K562 (cell line): Measurements from ENCODE around the gene AKT1. TPM values are rescaled to one million over a fixed set of nuclear protein-coding genes. Genes with fewer than 3 reads are reported as not detected.

Experiments used
- ATAC-seq: fragments of 200-7000 bp; cut with Tn5 transposase; 3 replicates; pipeline ENCODE4 v1.9.1; 2020; ENCODE audit warnings: moderate library complexity
- BruUV-seq: library from RNA; stranded (reverse); fragments of 400-500 nt; replicated peaks from 2 replicates; lab custom pipeline; 2021; lab: Mats Ljungman, UMichigan
- CTCF ChIA-PET: fragments of 300-600 bp; formaldehyde crosslinking; extraction: SDS; loops from one replicate; lab custom pipeline; 2021; ENCODE audit warnings: low intra/inter-chr PET ratio; lab: Yijun Ruan, JAX
- POLR2A ChIA-PET: fragments of 300-600, 350-650 bp; sonication (Branson Sonifier 250); formaldehyde crosslinking; extraction: SDS; loops from one replicate; lab custom pipeline; 2021; ENCODE audit warnings: antibody characterized with exemption, inconsistent platforms; lab: Yijun Ruan, JAX
- DNase-seq, 4 experiments: peaks; one replicate each; pipeline versions ENCODE4 v3.0.0 to v3.0.0-alpha.2; 2011 to 2018; ENCODE audit warnings: low spot score in 3 of 4, mixed read lengths in 3 of 4; ENCODE audit errors: extremely low read depth in 1 of 4
- FAIRE-seq: peaks from 2 replicates; lab custom pipeline; 2011; peaks lifted over from hg19 to GRCh38; lab: Jason Lieb, UNC
- H2AFZ ChIP-seq: 2 replicates; pipeline ENCODE4 v1.6.0; 2011; ENCODE audit warnings: low read depth, low read length, control low read depth, inconsistent platforms
- H3K27ac ChIP-seq: fragments of 200-600 bp; 3 replicates; pipeline ENCODE4 v1.8.0; 2011; ENCODE audit warnings: low read depth, mild to moderate bottlenecking, control low read depth, inconsistent platforms, low read length, moderate library complexity, mixed read lengths; ENCODE audit errors: extremely low read depth
- H3K27me3 ChIP-seq, 2 experiments: fragments of 300-600 bp in 1 of 2; 2 replicates in 1 of 2; 3 replicates in 1 of 2; pipeline versions ENCODE4 v1.6.0 to v1.8.0; 2011; ENCODE audit warnings: inconsistent platforms in 2 of 2, low read length in 2 of 2, mild to moderate bottlenecking in 1 of 2, mixed read lengths in 1 of 2, moderate library complexity in 1 of 2; ENCODE audit not compliant: control insufficient read depth in 2 of 2, insufficient read depth in 2 of 2
- H3K36me3 ChIP-seq: fragments of 300-600 bp; 3 replicates; pipeline ENCODE4 v1.8.0; 2011; ENCODE audit warnings: mild to moderate bottlenecking, low read length, inconsistent platforms; ENCODE audit not compliant: control insufficient read depth, insufficient read depth
- H3K4me1 ChIP-seq, 2 experiments: fragments of 200-600 bp in 1 of 2; replicated peaks in 1 of 2; 2 replicates in 1 of 2; 3 replicates in 1 of 2; pipeline versions ENCODE4 v1.5.1 to v1.8.0; 2011; ENCODE audit warnings: inconsistent platforms in 2 of 2, low read length in 2 of 2, mild to moderate bottlenecking in 1 of 2, mixed read lengths in 1 of 2, moderate library complexity in 1 of 2; ENCODE audit not compliant: control insufficient read depth in 2 of 2, insufficient read depth in 2 of 2
- H3K4me2 ChIP-seq: 2 replicates; pipeline ENCODE4 v1.6.1; 2011; ENCODE audit warnings: low read length, control low read depth, inconsistent platforms, mixed read lengths; ENCODE audit not compliant: insufficient read depth
- H3K4me3 ChIP-seq: fragments of 200-600 bp; sonication (generic), shearing (Covaris generic); 2 replicates; pipeline ENCODE4 v1.5.1; 2016; ENCODE audit warnings: control low read depth, inconsistent platforms
- H3K79me2 ChIP-seq: fragments of 200-600 bp; 3 replicates; pipeline ENCODE4 v1.8.0; 2011; ENCODE audit warnings: low read length, inconsistent platforms; ENCODE audit not compliant: control insufficient read depth, insufficient read depth
- H3K9ac ChIP-seq, 2 experiments: 2 replicates each; pipeline versions ENCODE4 v1.6.0 to v1.6.1; 2011; ENCODE audit warnings: low read depth in 2 of 2, low read length in 2 of 2, control low read depth in 1 of 2, inconsistent platforms in 1 of 2, mild to moderate bottlenecking in 1 of 2, mixed read lengths in 1 of 2; ENCODE audit not compliant: insufficient read depth in 1 of 2
- H3K9me1 ChIP-seq: one replicate; pipeline ENCODE4 v1.6.0; 2011; ENCODE audit warnings: inconsistent platforms, mild to moderate bottlenecking, low read length, moderate library complexity; ENCODE audit not compliant: control insufficient read depth, insufficient read depth
- H3K9me3 ChIP-seq: replicated peaks from 2 replicates; pipeline ENCODE4 v1.5.1; 2011; ENCODE audit warnings: low read depth, low read length, inconsistent platforms; ENCODE audit not compliant: control insufficient read depth, insufficient read depth
- H4K20me1 ChIP-seq: replicated peaks from 2 replicates; pipeline ENCODE4 v1.6.1; 2011; ENCODE audit warnings: low read length, inconsistent platforms, mixed read lengths; ENCODE audit not compliant: control insufficient read depth, insufficient read depth
- BDP1 ChIP-seq: IDR thresholded peaks from 3 replicates; pipeline ENCODE4 v1.6.1; 2011; ENCODE audit not compliant: insufficient read length, insufficient read depth
- CBX2 ChIP-seq: fragments of 200-600 bp; sonication (generic); IDR thresholded peaks from one replicate; pipeline ENCODE4 v1.6.1; 2012; ENCODE audit warnings: mild to moderate bottlenecking, low read length, inconsistent platforms; ENCODE audit not compliant: insufficient read depth, poor library complexity, severe bottlenecking
- CUX1 ChIP-seq: fragments of 200-800 bp; sonication (Bioruptor generic); IDR thresholded peaks from 2 replicates; pipeline ENCODE4 v1.6.1; 2016; ENCODE audit warnings: missing genetic modification characterization, missing compliant biosample characterization
- HDAC2 ChIP-seq: fragments of 450-650 bp; IDR thresholded peaks from 2 replicates; pipeline ENCODE4 v1.6.1; 2016; ENCODE audit warnings: mild to moderate bottlenecking
- HNRNPLL ChIP-seq: fragments of 200-400 bp; formaldehyde crosslinking; IDR thresholded peaks from 2 replicates; pipeline ENCODE4 v1.6.1; 2017; ENCODE audit warnings: low read length, low read depth, mild to moderate bottlenecking; ENCODE audit not compliant: poor library complexity, severe bottlenecking
- SIRT6 ChIP-seq: IDR thresholded peaks from one replicate; pipeline ENCODE4 v1.6.1; 2012; ENCODE audit warnings: low read depth, mild to moderate bottlenecking, control low read depth, inconsistent platforms, low read length, moderate library complexity
- TAL1 ChIP-seq: fragments of 450-650 bp; IDR thresholded peaks from 2 replicates; pipeline ENCODE4 v1.6.1; 2016; ENCODE audit warnings: mild to moderate bottlenecking
- TCF7L2 ChIP-seq: fragments of 150-350 bp; IDR thresholded peaks from 2 replicates; pipeline ENCODE4 v1.6.1; 2016; ENCODE audit warnings: low read depth, mild to moderate bottlenecking, low read length, moderate library complexity
- VEZF1 ChIP-seq: fragments of 200-800 bp; sonication (Bioruptor generic); IDR thresholded peaks from 2 replicates; pipeline ENCODE4 v1.6.1; 2017; ENCODE audit warnings: missing genetic modification characterization, missing compliant biosample characterization
- ZNF175 ChIP-seq: fragments of 200-800 bp; sonication (Bioruptor generic); IDR thresholded peaks from 2 replicates; pipeline ENCODE4 v1.6.1; 2016; ENCODE audit warnings: low read depth, mild to moderate bottlenecking, missing genetic modification characterization, missing compliant biosample characterization
- ZNF253 ChIP-seq: fragments of 250-450 bp; sonication (Bioruptor Pico); conservative IDR thresholded peaks from 2 replicates; pipeline ENCODE4 v1.6.1; 2021; ENCODE audit warnings: mild to moderate bottlenecking
- ZNF511 ChIP-seq: sonication (generic); formaldehyde crosslinking; IDR thresholded peaks from 2 replicates; pipeline ENCODE4 v1.8.0; 2022; ENCODE audit warnings: mild to moderate bottlenecking, missing genetic modification reagents
- WGBS: fragments of 100-300 bp; shearing (Covaris generic); methylation state at CpG from one replicate; pipeline ENCODE4 v1.1.6; 2016; ENCODE audit warnings: low coverage, mixed read lengths; ENCODE audit not compliant: insufficient coverage; ENCODE audit errors: missing lambda C conversion rate; 5-methylcytosine and 5-hydroxymethylcytosine counted together
- in situ Hi-C: fragments of 300-500 bp; cut with MboI; formaldehyde crosslinking; loops from 4 replicates; pipeline ENCODE4 v1.15.0; 2018; ENCODE audit warnings: inconsistent platforms, mixed read lengths
- intact Hi-C: fragments of 100-400 bp; cut with micrococcal nuclease; formaldehyde crosslinking; loops from 2 replicates; pipeline ENCODE4 v1.14.2; 2022
- polyA plus RNA-seq, 8 experiments: library from polyadenylated mRNA; depleted of rRNA in 4 of 8; stranded (reverse) in 5 of 8; unstranded in 3 of 8; fragments of >200 nt; fragmentation: Nextera tagmentation in 2 of 8; fragmentation: Illumina TruSeq in 1 of 8; extraction: Ambion mirVana in 2 of 8; extraction: Trizol in 1 of 8; gene quantifications; 2 replicates each; pipeline versions ENCODE4 v1.2.1 to v1.2.3, GENCODE V29; 2011 to 2014; ENCODE audit warnings: inconsistent platforms in 1 of 8, missing spikeins in 1 of 8
- total RNA-seq, 7 experiments: library from RNA; depleted of rRNA in 6 of 7; stranded (reverse); fragments of >200 nt in 6 of 7; fragmentation: Illumina TruSeq in 2 of 7; extraction: Trizol in 2 of 7; gene quantifications; 2 replicates each; pipeline versions ENCODE4 v1.2.1 to v1.2.3, GENCODE V29; 2011 to 2021; ENCODE audit warnings: low replicate concordance in 1 of 7
- TF ChIP-seq, protein P1 (sequence below): fragments of 250-450 bp; sonication (Bioruptor Pico); IDR thresholded peaks from 2 replicates; pipeline ENCODE4 v1.5.0; 2021; ENCODE audit warnings: mild to moderate bottlenecking, borderline replicate concordance

AKT1 gene
- total and polyA plus RNA-seq, 9 of the 15 experiments (the other 6 are each of a cell fraction or from before 2014, with no cell fraction given), result 0.49 to 132 (median 75.1) TPM

DNA sequence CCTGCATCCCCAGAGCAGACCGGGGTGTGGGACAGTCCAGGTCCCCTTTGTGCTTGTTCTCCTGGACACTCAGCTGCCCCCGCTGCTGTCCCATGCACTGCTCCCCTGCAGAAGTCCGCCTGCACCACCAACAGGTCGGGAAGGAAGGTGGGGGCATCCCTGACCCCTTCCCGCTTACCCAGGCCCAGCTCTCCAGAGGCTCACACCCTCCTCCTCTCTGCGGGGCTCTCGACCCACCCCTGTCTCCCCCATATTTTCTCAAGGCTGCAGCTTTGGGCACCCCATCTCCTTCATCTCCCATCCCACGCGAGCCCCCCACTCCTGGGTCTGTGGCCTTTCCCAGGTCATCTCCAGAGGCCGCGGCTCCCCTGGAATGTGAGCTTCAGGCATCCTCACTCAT lies 14.8 kb upstream of the AKT1 start:
- peaks cover 15 to 24% of the 10 kb centered on the region in 2 experiments for H3K4me1 ChIP-seq
- FAIRE-seq, result no peak
- H4K20me1 ChIP-seq, result no peaks in the 10 kb centered on the region
- no peaks in the 10 kb centered on the region for H3K9me1 ChIP-seq
- no peak overlapping the region for H2AFZ ChIP-seq
- peaks cover 19% of the 10 kb centered on the region for H3K79me2 ChIP-seq
- H3K27me3 ChIP-seq, result no peaks in the 10 kb centered on the region
- no peak overlapping the region for H3K27ac ChIP-seq
- no TSS peak for BruUV-seq
- H3K4me3 ChIP-seq, result no peak overlapping the region
- POLR2A ChIA-PET, result no interaction called here
- CTCF ChIA-PET, result no interaction called here
- WGBS, result 68% methylated on average over 3 of the region's 11 CpGs
- no peaks in the 10 kb centered on the region for H3K9me3 ChIP-seq
- ATAC-seq, result no peak
- intact Hi-C loops (no loop called here), in situ Hi-C loops (no loop called here)
- H3K9ac ChIP-seq, result no peak overlapping the region
- peaks cover 6% of the 10 kb centered on the region; the same call in 2 of the 3 replicates for H3K36me3 ChIP-seq
- no peak overlapping the region for H3K4me2 ChIP-seq
- DNase-seq, result no peak
- TF ChIP-seq ZNF511 (CRISPR knock-in tag) (no peak), BDP1 (no peak), TCF7L2 (no peak), SIRT6 (no peak), TAL1 (no peak), VEZF1 (no peak), ZNF253 (no peak), HNRNPLL (no peak), ZNF175 (CRISPR knock-in tag) (no peak), HDAC2 (no peak), CBX2 (no peak), CUX1 (CRISPR knock-in tag) (no peak)
- TF ChIP-seq, protein P1, sequence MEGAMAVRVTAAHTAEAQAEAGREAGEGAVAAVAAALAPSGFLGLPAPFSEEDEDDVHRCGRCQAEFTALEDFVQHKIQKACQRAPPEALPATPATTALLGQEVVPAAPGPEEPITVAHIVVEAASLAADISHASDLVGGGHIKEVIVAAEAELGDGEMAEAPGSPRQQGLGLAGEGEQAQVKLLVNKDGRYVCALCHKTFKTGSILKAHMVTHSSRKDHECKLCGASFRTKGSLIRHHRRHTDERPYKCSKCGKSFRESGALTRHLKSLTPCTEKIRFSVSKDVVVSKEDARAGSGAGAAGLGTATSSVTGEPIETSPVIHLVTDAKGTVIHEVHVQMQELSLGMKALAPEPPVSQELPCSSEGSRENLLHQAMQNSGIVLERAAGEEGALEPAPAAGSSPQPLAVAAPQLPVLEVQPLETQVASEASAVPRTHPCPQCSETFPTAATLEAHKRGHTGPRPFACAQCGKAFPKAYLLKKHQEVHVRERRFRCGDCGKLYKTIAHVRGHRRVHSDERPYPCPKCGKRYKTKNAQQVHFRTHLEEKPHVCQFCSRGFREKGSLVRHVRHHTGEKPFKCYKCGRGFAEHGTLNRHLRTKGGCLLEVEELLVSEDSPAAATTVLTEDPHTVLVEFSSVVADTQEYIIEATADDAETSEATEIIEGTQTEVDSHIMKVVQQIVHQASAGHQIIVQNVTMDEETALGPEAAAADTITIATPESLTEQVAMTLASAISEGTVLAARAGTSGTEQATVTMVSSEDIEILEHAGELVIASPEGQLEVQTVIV (CRISPR knock-in tag), result no peak
